ENCODE data around the gene DDX53. TPM values are rescaled to one million over a fixed set of nuclear protein-coding genes. Genes with fewer than 3 reads are reported as not detected.

The DDX53 gene
- total RNA-seq, 4 donors from 2014 or later = not detected

GRCh38 chrX:22969411-22969810 is 30.3 kb upstream of the DDX53 start:
- TF ChIP-seq CTCF (IDR thresholded peaks at IDR 0.05; ENCODE audit: low read depth) = no peak

DNA sequence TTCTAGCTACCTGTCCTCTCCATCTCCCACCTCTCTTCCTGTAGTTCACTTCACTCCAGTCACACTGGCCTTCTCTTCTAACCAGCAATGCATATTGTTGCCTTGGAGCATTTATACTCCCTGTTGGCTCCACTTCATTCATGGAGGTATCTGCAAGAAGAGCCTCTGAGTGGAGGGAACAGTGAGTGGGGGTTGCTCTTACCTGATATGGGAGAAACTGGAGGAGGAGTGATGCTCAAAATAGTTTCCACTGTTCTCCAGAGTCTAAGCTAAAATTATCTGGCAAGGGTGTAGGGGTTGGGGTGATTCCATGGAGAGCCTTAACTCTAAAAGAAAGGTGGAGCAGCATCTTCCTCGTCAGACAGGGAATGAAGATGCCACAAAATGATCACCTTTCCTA is 28.9 kb upstream of the DDX53 start:
- no peak for TF ChIP-seq CTCF (IDR thresholded peaks at IDR 0.05; ENCODE audit: low read depth)

- TF ChIP-seq CTCF (IDR thresholded peaks at IDR 0.05; ENCODE audit: low read depth) = no peak
Observed at GRCh38 chrX:22974616-22975015, 25.1 kb upstream of the DDX53 start.

DNA sequence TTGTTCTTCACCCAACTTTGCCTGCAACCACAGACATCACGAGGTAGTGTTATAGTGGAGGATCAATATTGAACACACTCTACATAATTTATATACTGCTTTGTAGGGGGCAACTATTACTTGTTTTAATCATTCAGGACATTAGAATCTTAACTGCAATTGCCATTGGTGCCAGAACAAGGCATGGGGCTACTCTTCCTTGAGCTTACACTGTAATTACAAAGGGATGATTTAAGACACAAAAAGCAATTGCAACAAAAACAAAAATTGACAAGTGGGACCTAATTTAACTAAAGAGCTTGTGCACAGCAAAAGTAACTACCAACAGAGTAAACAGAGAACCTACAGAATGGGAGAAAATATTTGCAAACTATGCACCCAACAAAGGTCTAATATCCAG is 24.0 kb upstream of the DDX53 start:
- TF ChIP-seq CTCF (IDR thresholded peaks at IDR 0.05; ENCODE audit: low read depth) = no peak

- no peak for TF ChIP-seq CTCF (IDR thresholded peaks at IDR 0.05; ENCODE audit: low read depth)
Observed at GRCh38 chrX:22985958-22986357, 13.8 kb upstream of the DDX53 start.

DNA sequence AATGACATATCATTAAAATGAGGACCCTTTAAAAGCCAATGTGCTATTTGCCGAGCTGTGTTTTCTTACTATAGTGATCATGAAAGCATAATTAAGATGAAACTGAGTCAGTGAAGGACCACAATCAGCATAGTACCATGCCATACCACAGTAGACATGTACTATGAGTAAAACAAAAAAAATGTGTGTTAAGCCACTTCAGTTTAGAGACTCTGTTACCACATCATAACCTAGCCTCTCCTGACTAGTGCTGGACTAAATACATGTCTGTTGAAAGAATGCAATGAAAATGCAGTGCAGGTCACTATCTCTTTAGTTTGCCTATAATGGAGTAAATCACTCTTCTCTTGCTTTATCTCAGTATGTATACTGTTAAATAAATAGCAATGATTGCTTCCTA is 12.3 kb upstream of the DDX53 start:
- TF ChIP-seq CTCF (IDR thresholded peaks at IDR 0.05; ENCODE audit: low read depth) = no peak

- no peak for TF ChIP-seq CTCF (IDR thresholded peaks at IDR 0.05; ENCODE audit: low read depth)
Observed at GRCh38 chrX:23003116-23003515, 3.4 kb downstream of the DDX53 start.

All from subcutaneous adipose tissue (tissue), 4 donors.